GM12891 (cell line): ENCODE results near the gene SCN8A.
A peak's percentile ranks its signal among the peaks of the same experiment; 100 is the strongest.

Source experiments
- POLR2A ChIP-seq: IDR thresholded peaks from 2 replicates; pipeline ENCODE4 v1.6.1; 2011; ENCODE audit warnings: low read depth, low read length, control low read depth
- POLR2AphosphoS5 ChIP-seq: IDR thresholded peaks from 2 replicates; pipeline ENCODE4 v1.6.1; 2011; ENCODE audit warnings: low read depth, low read length, control low read depth
- POU2F2 ChIP-seq: IDR thresholded peaks from 2 replicates; pipeline ENCODE4 v1.6.1; 2011; ENCODE audit warnings: low read depth, mild to moderate bottlenecking, control low read depth, low read length, moderate library complexity
- SPI1 ChIP-seq: IDR thresholded peaks from 2 replicates; pipeline ENCODE4 v1.6.1; 2011; ENCODE audit warnings: low read depth, low read length, control low read depth
- TAF1 ChIP-seq: IDR thresholded peaks from 2 replicates; pipeline ENCODE4 v1.6.1; 2011; ENCODE audit warnings: low read depth, low read length, control low read depth

DNA sequence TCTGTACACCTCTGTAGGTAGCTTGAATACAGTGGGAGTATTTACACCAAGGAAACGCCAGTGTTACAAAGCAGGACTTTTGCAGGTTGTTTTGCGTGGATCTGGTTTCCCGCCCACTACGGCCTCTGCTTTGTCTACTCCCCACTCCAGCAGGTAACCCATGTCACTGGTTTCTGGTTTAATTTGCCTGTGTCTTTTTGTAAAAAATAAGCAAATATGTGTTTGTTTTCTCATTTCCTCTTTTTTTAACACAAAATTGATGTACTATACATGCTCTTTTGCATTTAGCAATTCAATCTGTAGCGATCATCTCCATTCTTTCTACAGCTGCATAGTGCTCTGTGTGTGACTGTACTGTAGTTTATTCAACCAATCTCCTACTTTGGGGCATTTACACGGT, 43.4 kb upstream of the SCN8A start:
- TF ChIP-seq POLR2A (no peak), POLR2AphosphoS5 (no peak), SPI1 (peak; percentile 76), POU2F2 (no peak), TAF1 (no peak)
